GM10266 (cell line): ENCODE results near the gene LAIR2.

Experiments
- DNase-seq: peaks from one replicate; pipeline ENCODE4 v3.0.0; 2012; ENCODE audit errors: extremely low spot score
- TF ChIP-seq, protein P1 (sequence below): IDR thresholded peaks from 2 replicates; pipeline ENCODE4 v1.5.1; 2012; ENCODE audit warnings: mild to moderate bottlenecking, low read depth; ENCODE audit not compliant: control insufficient read depth, insufficient read depth; ENCODE audit errors: missing control alignments

Gene LAIR2

GRCh38 chr19:54523403-54523802, 20.8 kb downstream of the LAIR2 start:
- no peak for DNase-seq
- TF ChIP-seq, protein P1, sequence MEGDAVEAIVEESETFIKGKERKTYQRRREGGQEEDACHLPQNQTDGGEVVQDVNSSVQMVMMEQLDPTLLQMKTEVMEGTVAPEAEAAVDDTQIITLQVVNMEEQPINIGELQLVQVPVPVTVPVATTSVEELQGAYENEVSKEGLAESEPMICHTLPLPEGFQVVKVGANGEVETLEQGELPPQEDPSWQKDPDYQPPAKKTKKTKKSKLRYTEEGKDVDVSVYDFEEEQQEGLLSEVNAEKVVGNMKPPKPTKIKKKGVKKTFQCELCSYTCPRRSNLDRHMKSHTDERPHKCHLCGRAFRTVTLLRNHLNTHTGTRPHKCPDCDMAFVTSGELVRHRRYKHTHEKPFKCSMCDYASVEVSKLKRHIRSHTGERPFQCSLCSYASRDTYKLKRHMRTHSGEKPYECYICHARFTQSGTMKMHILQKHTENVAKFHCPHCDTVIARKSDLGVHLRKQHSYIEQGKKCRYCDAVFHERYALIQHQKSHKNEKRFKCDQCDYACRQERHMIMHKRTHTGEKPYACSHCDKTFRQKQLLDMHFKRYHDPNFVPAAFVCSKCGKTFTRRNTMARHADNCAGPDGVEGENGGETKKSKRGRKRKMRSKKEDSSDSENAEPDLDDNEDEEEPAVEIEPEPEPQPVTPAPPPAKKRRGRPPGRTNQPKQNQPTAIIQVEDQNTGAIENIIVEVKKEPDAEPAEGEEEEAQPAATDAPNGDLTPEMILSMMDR = no peak

DNA sequence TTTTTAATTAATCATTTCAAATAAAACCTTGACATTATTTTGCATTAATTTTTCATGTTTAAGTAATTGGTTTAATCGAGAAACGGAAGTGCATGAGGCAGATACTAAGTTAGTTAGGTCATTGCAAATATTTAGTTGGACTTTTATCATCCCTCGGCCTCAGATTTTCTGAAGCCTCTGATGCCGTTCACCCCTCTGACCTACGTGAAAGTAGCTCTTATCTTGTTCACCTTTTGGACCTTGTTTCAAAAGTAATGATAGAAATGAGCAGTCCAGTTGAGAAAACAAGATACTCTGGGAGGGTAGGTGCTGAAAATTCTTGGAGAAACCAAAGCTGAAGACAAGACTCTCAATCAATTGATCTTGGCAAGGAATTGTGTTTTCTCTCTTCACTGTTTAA, 23.0 kb downstream of the LAIR2 start:
- no peak for DNase-seq
- TF ChIP-seq, protein P1 = no peak

- no peak for DNase-seq
- TF ChIP-seq, protein P1 = no peak
Observed at GRCh38 chr19:54526972-54527371, 24.3 kb downstream of the LAIR2 start.

DNA sequence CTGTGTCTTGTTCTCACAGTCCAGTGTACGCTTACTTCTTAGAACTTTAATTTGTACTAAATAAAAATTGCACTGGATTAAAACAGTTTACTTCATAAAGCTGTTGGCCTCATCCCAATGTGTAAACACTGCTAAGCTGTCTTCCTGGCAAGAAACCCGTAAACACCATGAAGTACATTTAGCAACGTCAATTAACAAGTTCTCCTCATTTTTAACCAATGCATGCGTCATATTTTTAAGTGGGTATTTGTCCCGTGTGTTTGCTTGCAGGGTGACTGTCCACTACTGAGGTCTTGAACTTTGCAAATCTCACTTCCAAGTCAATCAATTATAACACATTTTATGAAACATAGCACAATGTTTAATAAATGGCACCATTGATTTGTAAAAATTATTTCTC, 28.2 kb downstream of the LAIR2 start:
- TF ChIP-seq, protein P1 = no peak
- DNase-seq = no peak

DNA sequence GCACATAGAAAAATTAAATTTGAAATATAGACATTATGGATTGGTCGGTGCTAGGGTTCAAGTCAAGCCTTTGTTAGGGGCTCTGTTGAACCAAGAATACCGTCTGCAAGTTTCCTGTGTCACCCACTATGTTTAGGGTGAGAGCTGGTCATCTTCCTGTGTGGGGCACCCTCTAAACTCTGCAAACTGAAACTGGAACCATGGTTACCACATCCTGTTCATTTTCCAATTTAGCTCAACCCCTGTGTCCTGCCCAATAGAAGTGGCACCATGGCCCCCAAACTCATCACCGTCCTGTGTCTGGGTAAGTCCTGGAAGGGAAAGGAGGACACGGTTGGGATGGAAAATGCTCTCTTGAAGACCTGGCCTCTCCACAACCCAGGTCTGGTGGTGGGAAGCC, 29.9 kb downstream of the LAIR2 start:
- TF ChIP-seq, protein P1 = no peak
- DNase-seq = no peak

DNA sequence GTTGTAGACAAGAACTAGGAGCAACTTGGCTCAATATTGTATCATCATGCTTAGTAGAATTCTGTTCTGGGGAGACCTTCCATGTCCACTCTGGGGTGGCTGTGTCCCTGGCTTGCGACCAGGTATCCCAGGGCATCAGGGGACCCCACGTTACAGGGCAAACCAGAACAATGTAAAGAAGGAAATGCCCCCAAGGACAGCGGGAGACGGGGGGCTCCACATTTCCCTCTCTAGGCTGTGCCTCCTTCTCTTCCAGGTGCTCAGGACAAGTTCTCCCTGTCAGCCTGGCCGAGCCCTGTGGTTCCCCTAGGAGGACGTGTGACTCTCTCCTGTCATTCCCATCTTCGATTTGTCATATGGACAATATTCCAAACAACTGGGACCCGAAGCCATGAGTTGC, 30.8 kb downstream of the LAIR2 start:
- no peak for DNase-seq
- TF ChIP-seq, protein P1 = no peak

DNA sequence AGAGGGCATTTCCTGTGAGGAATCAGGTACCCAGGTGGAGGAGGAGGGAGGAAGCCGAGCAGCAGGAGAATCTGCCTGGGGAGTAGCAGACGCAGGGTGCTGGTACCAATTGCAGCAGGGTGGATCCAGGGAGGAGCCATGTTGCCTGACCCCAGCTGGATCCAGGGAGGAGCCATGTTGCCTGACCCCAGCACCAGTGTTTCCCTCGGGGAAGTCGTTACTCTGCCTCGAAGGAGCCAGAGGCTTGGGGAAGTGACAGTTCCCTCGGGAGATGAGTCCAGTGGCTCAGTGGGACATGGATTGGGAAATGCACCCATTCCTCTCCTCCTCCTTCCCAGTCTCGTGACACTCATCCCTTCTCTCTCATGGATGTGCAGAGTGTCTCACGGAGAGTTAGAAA, 31.5 kb downstream of the LAIR2 start:
- TF ChIP-seq, protein P1 = no peak

More for the DNA sequence above, 31.5 kb downstream of the LAIR2 start:
- DNase-seq = no peak
